Measurements from ENCODE around the gene FNIP1. TPM values are rescaled to one million over a fixed set of nuclear protein-coding genes. Genes with fewer than 3 reads are reported as not detected.

Gene FNIP1
- total and polyA plus RNA-seq, 9 of the 15 experiments (the other 6 are each of a cell fraction or from before 2014, with no cell fraction given), result 5.0 to 32.8 (median 18.4) TPM

- peak; percentile 28; the same call in 1 of the 2 replicates for TF ChIP-seq EP300 (IDR thresholded peaks at IDR 0.05; ENCODE audit: low read length)
- peak; percentile 14; the same call in 1 of the 2 replicates for TF ChIP-seq EP400 (IDR thresholded peaks at IDR 0.05)
- peak; percentile 44 for TF ChIP-seq FOS (IDR thresholded peaks at IDR 0.05; ENCODE audit: extremely low read depth, insufficient read length)
- peak; percentile 59 for TF ChIP-seq CBFA2T3 (IDR thresholded peaks at IDR 0.05)
- no peak for TF ChIP-seq ZNF696 (CRISPR knock-in tag; conservative IDR thresholded peaks at IDR 0.05)
- TF ChIP-seq CTBP1 (IDR thresholded peaks at IDR 0.05; ENCODE audit: borderline replicate concordance), result peak; percentile 73
- peak; percentile 97 for TF ChIP-seq ATF3 (IDR thresholded peaks at IDR 0.05)
- peak; percentile 91 for TF ChIP-seq ATF3 (CRISPR knock-in tag; conservative IDR thresholded peaks at IDR 0.05)
- peak; percentile 86 for TF ChIP-seq ARID1B (IDR thresholded peaks at IDR 0.05)
- peak; percentile 84 for TF ChIP-seq SMARCA4 (IDR thresholded peaks at IDR 0.05)
- no peak for TF ChIP-seq PREB (CRISPR knock-in tag; IDR thresholded peaks at IDR 0.05)
- TF ChIP-seq JUND (IDR thresholded peaks at IDR 0.05; ENCODE audit: borderline replicate concordance, low read depth, low read length), result peak; percentile 95
- TF ChIP-seq JUND (tag; IDR thresholded peaks at IDR 0.05; ENCODE audit: borderline replicate concordance, low read depth, low read length), result peak; percentile 98
- TF ChIP-seq TEAD2 (tag; IDR thresholded peaks at IDR 0.05), result peak; percentile 79
- TF ChIP-seq JUN (IDR thresholded peaks at IDR 0.05; ENCODE audit: borderline replicate concordance, low read depth, low read length), result peak; percentile 96
- peak; percentile 33; the same call in 1 of the 2 replicates for TF ChIP-seq JUN (CRISPR knock-in tag; IDR thresholded peaks at IDR 0.05; ENCODE audit: borderline replicate concordance)
These were observed 18.2 kb upstream of the FNIP1 start (continued) for GRCh38 chr5:131814990-131815389.

All from K562 (cell line).